Measurements from ENCODE around the gene ENTPD1. TPM values are rescaled to one million over a fixed set of nuclear protein-coding genes. Genes with fewer than 3 reads are reported as not detected.

Gene ENTPD1
- total and polyA plus RNA-seq, 10 of the 15 experiments (the other 5 are each of a cell fraction or from before 2014, with no cell fraction given): 110 to 413 (median 161) TPM

GRCh38 chr10:95755511-95756004 is 405 bp upstream of the ENTPD1 start (continued):
- TF ChIP-seq RBBP5 (conservative IDR thresholded peaks at IDR 0.05) (no peak), ASH2L (IDR thresholded peaks at IDR 0.05; ENCODE audit: borderline replicate concordance, low read depth) (no peak), NFXL1 (IDR thresholded peaks at IDR 0.05; ENCODE audit: borderline replicate concordance) (no peak), HDAC2 (IDR thresholded peaks at IDR 0.05) (no peak), NFYB (IDR thresholded peaks at IDR 0.05; ENCODE audit: insufficient read depth, low read depth, low read length) (peak; percentile 89), FOXK2 (IDR thresholded peaks at IDR 0.05) (no peak), MTA3 (IDR thresholded peaks at IDR 0.05; ENCODE audit: borderline replicate concordance, low read length) (no peak), ZZZ3 (IDR thresholded peaks at IDR 0.05; ENCODE audit: control insufficient read depth, insufficient read length, low read depth) (no peak), ZNF217 (IDR thresholded peaks at IDR 0.05) (no peak), BACH1 (IDR thresholded peaks at IDR 0.05; ENCODE audit: borderline replicate concordance) (0 out of 2 replicates have a peak, but pooled peaks have one; percentile 12), EED (IDR thresholded peaks at IDR 0.05; ENCODE audit: low read depth) (no peak), ZBED1 (IDR thresholded peaks at IDR 0.05; ENCODE audit: borderline replicate concordance) (no peak), TCF7 (IDR thresholded peaks at IDR 0.05; ENCODE audit: borderline replicate concordance) (no peak), E4F1 (IDR thresholded peaks at IDR 0.05; ENCODE audit: borderline replicate concordance, partially characterized antibody) (no peak), MEF2B (IDR thresholded peaks at IDR 0.05; ENCODE audit: partially characterized antibody, poor library complexity, severe bottlenecking) (no peak), MTA2 (IDR thresholded peaks at IDR 0.05; ENCODE audit: low read depth) (no peak), YBX1 (IDR thresholded peaks at IDR 0.05) (no peak), BCL11A (IDR thresholded peaks at IDR 0.05; ENCODE audit: low read depth, low read length) (no peak)
- TF ChIP-seq, protein P1, sequence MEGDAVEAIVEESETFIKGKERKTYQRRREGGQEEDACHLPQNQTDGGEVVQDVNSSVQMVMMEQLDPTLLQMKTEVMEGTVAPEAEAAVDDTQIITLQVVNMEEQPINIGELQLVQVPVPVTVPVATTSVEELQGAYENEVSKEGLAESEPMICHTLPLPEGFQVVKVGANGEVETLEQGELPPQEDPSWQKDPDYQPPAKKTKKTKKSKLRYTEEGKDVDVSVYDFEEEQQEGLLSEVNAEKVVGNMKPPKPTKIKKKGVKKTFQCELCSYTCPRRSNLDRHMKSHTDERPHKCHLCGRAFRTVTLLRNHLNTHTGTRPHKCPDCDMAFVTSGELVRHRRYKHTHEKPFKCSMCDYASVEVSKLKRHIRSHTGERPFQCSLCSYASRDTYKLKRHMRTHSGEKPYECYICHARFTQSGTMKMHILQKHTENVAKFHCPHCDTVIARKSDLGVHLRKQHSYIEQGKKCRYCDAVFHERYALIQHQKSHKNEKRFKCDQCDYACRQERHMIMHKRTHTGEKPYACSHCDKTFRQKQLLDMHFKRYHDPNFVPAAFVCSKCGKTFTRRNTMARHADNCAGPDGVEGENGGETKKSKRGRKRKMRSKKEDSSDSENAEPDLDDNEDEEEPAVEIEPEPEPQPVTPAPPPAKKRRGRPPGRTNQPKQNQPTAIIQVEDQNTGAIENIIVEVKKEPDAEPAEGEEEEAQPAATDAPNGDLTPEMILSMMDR (IDR thresholded peaks at IDR 0.05 in 2 of 3, conservative IDR thresholded peaks at IDR 0.05 in 1 of 3; ENCODE audit: control insufficient read depth in 2 of 3, extremely low read depth in 1 of 3, insufficient read depth in 1 of 3, low read depth in 3 of 3, low read length in 3 of 3): no peak; a peak in 1 of 6 replicates
- TF ChIP-seq, protein P2, sequence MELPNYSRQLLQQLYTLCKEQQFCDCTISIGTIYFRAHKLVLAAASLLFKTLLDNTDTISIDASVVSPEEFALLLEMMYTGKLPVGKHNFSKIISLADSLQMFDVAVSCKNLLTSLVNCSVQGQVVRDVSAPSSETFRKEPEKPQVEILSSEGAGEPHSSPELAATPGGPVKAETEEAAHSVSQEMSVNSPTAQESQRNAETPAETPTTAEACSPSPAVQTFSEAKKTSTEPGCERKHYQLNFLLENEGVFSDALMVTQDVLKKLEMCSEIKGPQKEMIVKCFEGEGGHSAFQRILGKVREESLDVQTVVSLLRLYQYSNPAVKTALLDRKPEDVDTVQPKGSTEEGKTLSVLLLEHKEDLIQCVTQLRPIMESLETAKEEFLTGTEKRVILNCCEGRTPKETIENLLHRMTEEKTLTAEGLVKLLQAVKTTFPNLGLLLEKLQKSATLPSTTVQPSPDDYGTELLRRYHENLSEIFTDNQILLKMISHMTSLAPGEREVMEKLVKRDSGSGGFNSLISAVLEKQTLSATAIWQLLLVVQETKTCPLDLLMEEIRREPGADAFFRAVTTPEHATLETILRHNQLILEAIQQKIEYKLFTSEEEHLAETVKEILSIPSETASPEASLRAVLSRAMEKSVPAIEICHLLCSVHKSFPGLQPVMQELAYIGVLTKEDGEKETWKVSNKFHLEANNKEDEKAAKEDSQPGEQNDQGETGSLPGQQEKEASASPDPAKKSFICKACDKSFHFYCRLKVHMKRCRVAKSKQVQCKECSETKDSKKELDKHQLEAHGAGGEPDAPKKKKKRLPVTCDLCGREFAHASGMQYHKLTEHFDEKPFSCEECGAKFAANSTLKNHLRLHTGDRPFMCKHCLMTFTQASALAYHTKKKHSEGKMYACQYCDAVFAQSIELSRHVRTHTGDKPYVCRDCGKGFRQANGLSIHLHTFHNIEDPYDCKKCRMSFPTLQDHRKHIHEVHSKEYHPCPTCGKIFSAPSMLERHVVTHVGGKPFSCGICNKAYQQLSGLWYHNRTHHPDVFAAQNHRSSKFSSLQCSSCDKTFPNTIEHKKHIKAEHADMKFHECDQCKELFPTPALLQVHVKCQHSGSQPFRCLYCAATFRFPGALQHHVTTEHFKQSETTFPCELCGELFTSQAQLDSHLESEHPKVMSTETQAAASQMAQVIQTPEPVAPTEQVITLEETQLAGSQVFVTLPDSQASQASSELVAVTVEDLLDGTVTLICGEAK (IDR thresholded peaks at IDR 0.05; ENCODE audit: borderline replicate concordance): no peak
